ENCODE measurements around the gene CHRNA1.

The CHRNA1 gene

DNA sequence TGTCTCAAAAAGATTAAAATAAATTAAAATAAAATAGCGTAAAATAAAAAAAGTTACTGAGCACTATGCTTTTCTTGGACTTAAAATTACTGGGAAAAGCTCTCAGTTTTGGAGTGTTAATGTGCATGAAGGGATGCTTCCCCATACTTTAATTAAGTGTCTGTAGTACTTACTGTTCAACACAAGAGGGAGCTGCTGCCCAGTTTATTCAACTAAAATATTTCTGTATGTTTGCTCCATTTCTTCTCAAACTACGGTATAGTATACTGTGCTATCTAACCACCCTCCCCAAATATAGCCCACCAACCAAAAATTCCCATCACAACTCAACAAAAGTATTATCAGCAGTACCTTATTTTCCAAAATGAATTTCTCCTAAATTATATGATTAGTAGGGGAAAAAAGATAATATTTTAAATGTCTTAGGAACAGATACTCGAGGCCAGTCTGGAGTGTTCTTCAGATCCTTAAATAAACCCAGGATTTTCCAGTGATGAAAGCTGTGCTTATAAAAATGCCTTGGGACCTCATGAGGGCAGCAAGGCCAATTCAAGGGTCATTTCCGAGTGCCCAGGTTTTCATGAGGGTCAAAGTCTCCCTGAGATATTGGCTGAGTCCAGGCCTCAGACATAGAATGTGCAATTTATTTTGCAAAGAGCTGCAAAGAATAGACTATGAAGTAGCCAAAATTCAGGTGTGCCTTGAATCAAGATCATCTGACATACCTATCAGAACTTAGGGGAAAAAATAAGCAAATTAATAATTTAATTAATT lies 64.1 kb downstream of the CHRNA1 start:
- H3K4me3 ChIP-seq (ENCODE audit: low read depth, low read length), result no peak overlapping the region
- no peak overlapping the region for H3K27ac ChIP-seq (ENCODE audit: low read depth, low read length)
- H3K27me3 ChIP-seq (ENCODE audit: insufficient read depth, low read length), result peaks cover 18% of the 10 kb centered on the region; the same call in 1 of the 2 replicates
- no peaks in the 10 kb centered on the region for H3K36me3 ChIP-seq (ENCODE audit: insufficient read depth, low read length)
- no peaks in the 10 kb centered on the region for H3K79me2 ChIP-seq (ENCODE audit: control insufficient read depth, insufficient read depth, low read length, unreplicated experiment)
- H2AFZ ChIP-seq (ENCODE audit: low read length, unreplicated experiment), result peak overlapping the region; percentile 9
- H3K4me1 ChIP-seq (ENCODE audit: control insufficient read depth, insufficient read depth, low read length, unreplicated experiment), result no peaks in the 10 kb centered on the region

Measured in ACC112 (cell line).